SK-N-SH treated with all-trans-retinoic acid at 6 μM for 48 hours (cell line): ENCODE results near the gene KANSL2.
A peak's percentile ranks its signal among the peaks of the same experiment; 100 is the strongest.
"Not testable (repeated sequence)": the region's sequence is repeated elsewhere in the genome, so short reads cannot be mapped to it uniquely, and the experiment has no call there.

Experiments used
- ATAC-seq: fragments of 200-7000 bp; cut with Tn5 transposase; 3 replicates; pipeline ENCODE4 v1.9.1; 2020; ENCODE audit warnings: mild to moderate bottlenecking, moderate library complexity
- ARNTL ChIP-seq: fragments of 450-650 bp; formaldehyde crosslinking; IDR thresholded peaks from 2 replicates; pipeline ENCODE4 v1.5.0; 2020; ENCODE audit warnings: low read depth, mild to moderate bottlenecking, moderate library complexity, borderline replicate concordance
- BACH2 ChIP-seq: fragments of 250-450 bp; sonication (Bioruptor Pico); IDR thresholded peaks from 2 replicates; pipeline ENCODE4 v1.9.0; 2021; ENCODE audit warnings: mild to moderate bottlenecking, borderline replicate concordance
- CREB5 ChIP-seq: fragments of 250-450 bp; sonication (Bioruptor Pico); IDR thresholded peaks from 2 replicates; pipeline ENCODE4 v1.5.1; 2020; ENCODE audit warnings: low read depth, mild to moderate bottlenecking, moderate library complexity
- CSDC2 ChIP-seq: fragments of 250-450 bp; sonication (Bioruptor Pico); IDR thresholded peaks from 2 replicates; pipeline ENCODE4 v1.5.0; 2020; ENCODE audit warnings: mild to moderate bottlenecking, moderate library complexity
- ESRRG ChIP-seq: fragments of 250-450 bp; sonication (Bioruptor Pico); IDR thresholded peaks from 2 replicates; pipeline ENCODE4 v1.6.1; 2021; ENCODE audit warnings: mild to moderate bottlenecking
- GLIS3 ChIP-seq: fragments of 250-450 bp; sonication (Bioruptor Pico); IDR thresholded peaks from 2 replicates; pipeline ENCODE4 v1.5.0; 2020; ENCODE audit warnings: mild to moderate bottlenecking, moderate library complexity
- ISL1 ChIP-seq: fragments of 250-450 bp; sonication (Bioruptor Pico); IDR thresholded peaks from 2 replicates; pipeline ENCODE4 v2.1.2; 2022; ENCODE audit warnings: mild to moderate bottlenecking, moderate library complexity
- OSR1 ChIP-seq: fragments of 250-450 bp; sonication (Bioruptor Pico); IDR thresholded peaks from 2 replicates; pipeline ENCODE4 v1.8.0; 2022; ENCODE audit warnings: moderate library complexity, mild to moderate bottlenecking, inconsistent platforms
- POU6F1 ChIP-seq: fragments of 250-450 bp; sonication (Bioruptor Pico); IDR thresholded peaks from 2 replicates; pipeline ENCODE4 v1.8.0; 2021; ENCODE audit warnings: low read depth, mild to moderate bottlenecking, moderate library complexity, borderline replicate concordance
- PPARA ChIP-seq: fragments of 250-450 bp; sonication (Bioruptor Pico); IDR thresholded peaks from 2 replicates; pipeline ENCODE4 v1.5.0; 2020; ENCODE audit warnings: mild to moderate bottlenecking, borderline replicate concordance
- RARB ChIP-seq: fragments of 250-450 bp; sonication (Bioruptor Pico); IDR thresholded peaks from 2 replicates; pipeline ENCODE4 v1.8.0; 2021; ENCODE audit warnings: mild to moderate bottlenecking, moderate library complexity
- SNAI2 ChIP-seq: fragments of 250-450 bp; sonication (Bioruptor Pico); IDR thresholded peaks from 2 replicates; pipeline ENCODE4 v1.5.0; 2020; ENCODE audit warnings: mild to moderate bottlenecking, moderate library complexity
- TCF4 ChIP-seq: fragments of 250-450 bp; sonication (Bioruptor Pico); IDR thresholded peaks from 2 replicates; pipeline ENCODE4 v1.8.0; 2021; ENCODE audit warnings: mild to moderate bottlenecking, moderate library complexity, borderline replicate concordance
- TOX ChIP-seq: fragments of 250-450 bp; sonication (Bioruptor Pico); IDR thresholded peaks from 2 replicates; pipeline ENCODE4 v1.8.0; 2021; ENCODE audit warnings: mild to moderate bottlenecking, moderate library complexity, borderline replicate concordance
- TSHZ2 ChIP-seq: fragments of 250-450 bp; sonication (Bioruptor Pico); IDR thresholded peaks from 2 replicates; pipeline ENCODE4 v1.5.0; 2020; ENCODE audit warnings: mild to moderate bottlenecking, moderate library complexity
- ZFP3 ChIP-seq: fragments of 250-450 bp; sonication (Bioruptor Pico); IDR thresholded peaks from 2 replicates; pipeline ENCODE4 v1.5.0; 2020; ENCODE audit warnings: mild to moderate bottlenecking, moderate library complexity
- ZNF565 ChIP-seq: fragments of 450-650 bp; formaldehyde crosslinking; conservative IDR thresholded peaks from 2 replicates; pipeline ENCODE4 v1.5.0; 2020; ENCODE audit warnings: low read depth, mild to moderate bottlenecking, moderate library complexity
- ZNF70 ChIP-seq: fragments of 450-650 bp; formaldehyde crosslinking; IDR thresholded peaks from 2 replicates; pipeline ENCODE4 v1.5.0; 2020; ENCODE audit warnings: mild to moderate bottlenecking, moderate library complexity
- ZNF8 ChIP-seq: fragments of 450-650 bp; formaldehyde crosslinking; IDR thresholded peaks from 2 replicates; pipeline ENCODE4 v1.5.0; 2020; ENCODE audit warnings: mild to moderate bottlenecking, moderate library complexity
- TF ChIP-seq, protein P1 (sequence below): fragments of 250-450 bp; sonication (Bioruptor Pico); IDR thresholded peaks from 2 replicates; pipeline ENCODE4 v1.5.1; 2021; ENCODE audit warnings: mild to moderate bottlenecking, moderate library complexity
- TF ChIP-seq, protein P2 (sequence below): fragments of 250-450 bp; sonication (Bioruptor Pico); IDR thresholded peaks from 2 replicates; pipeline ENCODE4 v1.8.0; 2020; ENCODE audit warnings: mild to moderate bottlenecking, moderate library complexity, borderline replicate concordance

The KANSL2 gene

GRCh38 chr12:48716493-48717251 lies 34.6 kb upstream of the KANSL2 start, which contains the start of gene CCNT1 (continued):
- TF ChIP-seq, protein P1, sequence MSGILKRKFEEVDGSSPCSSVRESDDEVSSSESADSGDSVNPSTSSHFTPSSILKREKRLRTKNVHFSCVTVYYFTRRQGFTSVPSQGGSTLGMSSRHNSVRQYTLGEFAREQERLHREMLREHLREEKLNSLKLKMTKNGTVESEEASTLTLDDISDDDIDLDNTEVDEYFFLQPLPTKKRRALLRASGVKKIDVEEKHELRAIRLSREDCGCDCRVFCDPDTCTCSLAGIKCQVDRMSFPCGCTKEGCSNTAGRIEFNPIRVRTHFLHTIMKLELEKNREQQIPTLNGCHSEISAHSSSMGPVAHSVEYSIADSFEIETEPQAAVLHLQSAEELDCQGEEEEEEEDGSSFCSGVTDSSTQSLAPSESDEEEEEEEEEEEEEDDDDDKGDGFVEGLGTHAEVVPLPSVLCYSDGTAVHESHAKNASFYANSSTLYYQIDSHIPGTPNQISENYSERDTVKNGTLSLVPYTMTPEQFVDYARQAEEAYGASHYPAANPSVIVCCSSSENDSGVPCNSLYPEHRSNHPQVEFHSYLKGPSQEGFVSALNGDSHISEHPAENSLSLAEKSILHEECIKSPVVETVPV (CRISPR knock-in tag) = no peak
- no peak for TF ChIP-seq OSR1
- no peak for TF ChIP-seq ZNF70
- 0 out of 2 replicates have a peak, but pooled peaks have one; percentile 73 for TF ChIP-seq POU6F1 (CRISPR knock-in tag)

- ATAC-seq = no peak; the same call in 2 of the 3 replicates
- TF ChIP-seq BACH2 (CRISPR knock-in tag) (no peak), GLIS3 (no peak), TSHZ2 (no peak), ZNF565 (CRISPR knock-in tag) (no peak), CREB5 (CRISPR knock-in tag) (no peak), ZFP3 (no peak), TCF4 (no peak), ZNF70 (no peak), TOX (no peak), ZNF8 (CRISPR knock-in tag) (no peak), RARB (no peak), PPARA (no peak), ESRRG (no peak), ISL1 (no peak), SNAI2 (CRISPR knock-in tag) (no peak), CSDC2 (CRISPR knock-in tag) (no peak), ARNTL (CRISPR knock-in tag) (no peak)
- TF ChIP-seq, protein P1 (CRISPR knock-in tag) = no peak
- TF ChIP-seq, protein P2, sequence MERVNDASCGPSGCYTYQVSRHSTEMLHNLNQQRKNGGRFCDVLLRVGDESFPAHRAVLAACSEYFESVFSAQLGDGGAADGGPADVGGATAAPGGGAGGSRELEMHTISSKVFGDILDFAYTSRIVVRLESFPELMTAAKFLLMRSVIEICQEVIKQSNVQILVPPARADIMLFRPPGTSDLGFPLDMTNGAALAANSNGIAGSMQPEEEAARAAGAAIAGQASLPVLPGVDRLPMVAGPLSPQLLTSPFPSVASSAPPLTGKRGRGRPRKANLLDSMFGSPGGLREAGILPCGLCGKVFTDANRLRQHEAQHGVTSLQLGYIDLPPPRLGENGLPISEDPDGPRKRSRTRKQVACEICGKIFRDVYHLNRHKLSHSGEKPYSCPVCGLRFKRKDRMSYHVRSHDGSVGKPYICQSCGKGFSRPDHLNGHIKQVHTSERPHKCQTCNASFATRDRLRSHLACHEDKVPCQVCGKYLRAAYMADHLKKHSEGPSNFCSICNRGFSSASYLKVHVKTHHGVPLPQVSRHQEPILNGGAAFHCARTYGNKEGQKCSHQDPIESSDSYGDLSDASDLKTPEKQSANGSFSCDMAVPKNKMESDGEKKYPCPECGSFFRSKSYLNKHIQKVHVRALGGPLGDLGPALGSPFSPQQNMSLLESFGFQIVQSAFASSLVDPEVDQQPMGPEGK = no peak
Measured at GRCh38 chr12:48716168-48716492, 34.1 kb upstream of the KANSL2 start.

GRCh38 chr12:48712209-48712608 lies 30.2 kb upstream of the KANSL2 start:
- no peak for ATAC-seq
- no peak for TF ChIP-seq CREB5 (CRISPR knock-in tag)

GRCh38 chr12:48698822-48699221 lies 16.8 kb upstream of the KANSL2 start:
- ATAC-seq = not testable (repeated sequence)
